NCI-H2171 treated with DMSO at 0.1 percent for 48 hours (cell line): ENCODE results near the gene KCNAB2.

Source experiments
- DNase-seq: peaks from one replicate; lab custom pipeline; 2025; lab: John Stamatoyannopoulos, UW

Gene KCNAB2

DNA sequence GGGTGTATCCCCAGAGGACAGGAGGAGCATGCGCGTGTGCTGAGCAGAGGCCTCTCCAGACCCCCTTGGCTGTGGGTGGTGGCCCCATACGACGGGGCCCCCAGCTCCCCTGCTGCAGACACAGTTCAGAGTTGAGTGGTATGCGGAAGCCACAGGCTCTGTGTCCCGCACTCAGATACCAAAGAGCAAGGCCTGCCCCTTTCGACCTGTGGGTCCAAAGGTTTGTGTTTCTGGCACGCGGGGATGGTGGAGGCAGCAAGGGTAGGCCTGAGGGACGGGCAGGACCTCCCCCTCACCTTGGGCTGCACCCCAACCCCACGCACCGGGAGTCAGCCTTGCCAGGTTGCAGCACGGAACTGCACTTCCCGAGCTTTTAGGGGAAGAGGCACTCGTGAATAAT lies at the start of gene KCNAB2:
Gene KCNAB2 (plus strand): TSS at position 328 of the 400 bp plus-strand sequence. CDS start 5,649 bp downstream, outside the sequence.
- DNase-seq = no peak

- no peak for DNase-seq
These were observed 48.9 kb upstream of the KCNAB2 start for GRCh38 chr1:5996641-5997270.

DNA sequence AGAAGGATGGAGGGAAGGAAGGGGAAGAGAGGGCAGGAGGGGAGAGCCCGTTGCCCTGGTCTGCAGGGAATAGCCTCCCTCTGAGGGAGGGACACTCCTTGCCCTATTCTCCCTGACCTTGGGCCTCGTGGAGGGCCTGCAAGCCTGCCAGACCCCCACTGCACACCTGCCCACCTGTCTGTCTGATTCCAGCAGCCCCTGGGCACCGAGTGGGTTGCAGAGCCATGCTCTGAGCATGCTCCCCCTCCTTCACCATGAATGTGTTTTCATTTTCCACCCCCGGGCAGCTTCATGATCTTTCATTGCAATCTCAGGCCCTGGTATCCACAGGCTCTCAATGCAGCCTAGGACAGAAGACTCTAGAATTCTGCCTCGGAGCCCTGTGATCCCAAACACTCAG lies 48.4 kb upstream of the KCNAB2 start:
- DNase-seq = no peak

- no peak for DNase-seq
These were observed 47.4 kb upstream of the KCNAB2 start for GRCh38 chr1:5998051-5998905.

- DNase-seq = no peak
These were observed 46.8 kb upstream of the KCNAB2 start for GRCh38 chr1:5998906-5999301.

- peak; percentile 31 for DNase-seq
These were observed 45.8 kb upstream of the KCNAB2 start for GRCh38 chr1:5999711-6000443.

DNA sequence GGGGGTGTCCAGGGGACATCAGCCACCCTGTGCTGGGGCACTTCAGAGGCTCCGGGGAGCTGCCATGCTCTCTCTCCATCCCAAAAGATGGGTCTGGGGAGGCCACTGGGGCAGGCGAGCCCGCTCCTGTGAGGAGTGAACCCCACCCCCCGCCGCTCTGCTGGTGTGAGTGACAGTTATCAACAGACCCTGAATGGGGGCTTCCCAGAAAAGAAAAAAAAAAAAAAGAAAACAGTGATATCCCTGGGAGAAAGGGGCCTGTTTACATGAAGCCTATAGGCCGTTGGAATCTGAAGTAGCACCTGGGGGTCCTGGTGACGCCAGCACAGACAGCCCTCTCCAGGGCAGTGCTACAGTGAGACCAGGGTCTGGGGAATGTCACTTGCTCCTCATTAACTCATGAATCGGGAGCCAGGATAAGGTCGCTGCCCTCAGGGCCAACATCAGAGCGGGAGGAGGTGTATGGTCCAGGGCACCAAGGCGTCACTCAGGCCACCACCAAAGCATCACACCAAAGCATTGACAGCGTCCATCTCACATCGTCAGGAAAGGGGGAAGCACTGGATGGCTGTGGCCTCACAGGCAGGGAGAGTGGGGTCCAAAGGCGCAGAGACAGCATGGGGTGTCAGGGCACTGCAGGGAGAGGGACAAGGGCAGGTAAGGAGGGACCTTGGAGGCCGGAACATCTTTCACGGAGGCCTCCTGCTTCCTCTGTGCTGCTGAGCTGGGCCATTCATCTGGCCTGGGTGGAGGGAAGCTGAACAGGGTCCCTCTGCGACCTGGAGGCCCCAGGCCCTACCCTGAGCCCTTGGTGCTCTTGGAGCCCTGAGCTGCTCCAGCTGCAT lies 45.0 kb upstream of the KCNAB2 start:
- no peak for DNase-seq

GRCh38 chr1:6001992-6002576 lies 43.6 kb upstream of the KCNAB2 start:
- peak; percentile 76 for DNase-seq

DNA sequence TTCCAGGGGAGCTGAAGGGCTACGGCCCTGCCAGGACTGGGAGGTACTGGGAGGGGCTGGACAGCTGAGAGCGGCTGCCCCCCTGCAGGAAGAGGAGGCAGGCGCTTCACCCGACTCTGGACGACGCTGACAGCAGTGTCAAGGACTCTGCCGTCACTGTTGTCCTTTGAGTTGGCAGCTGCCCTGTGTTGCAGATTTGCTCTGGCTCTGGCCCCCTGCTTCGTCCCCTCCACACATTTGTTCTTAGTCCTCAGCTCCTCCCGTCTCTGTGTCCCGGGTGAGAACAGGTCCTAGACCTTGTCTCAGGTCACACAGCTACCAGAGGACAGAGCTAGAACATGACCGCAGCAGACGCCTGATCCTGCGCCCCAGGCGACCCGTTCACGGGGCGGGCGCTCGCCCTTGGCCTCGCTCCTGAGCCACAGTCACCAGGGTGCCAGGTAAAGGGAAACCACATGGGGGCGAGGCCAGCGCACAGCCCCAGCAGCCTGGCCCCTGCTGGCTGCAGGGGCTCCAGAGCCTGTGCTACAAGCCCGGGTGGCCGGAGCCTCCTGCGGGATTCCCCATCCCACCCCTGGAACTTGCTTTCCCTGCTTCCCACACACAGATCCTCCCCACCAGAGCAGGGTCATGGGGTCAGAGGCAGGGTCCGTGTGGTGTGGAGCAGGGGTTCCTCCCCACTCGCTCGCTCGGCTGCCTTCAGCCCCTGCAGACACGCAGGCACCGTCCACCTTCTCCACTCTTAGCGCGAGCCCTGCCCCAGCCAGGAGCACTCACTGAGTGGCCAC lies 42.8 kb upstream of the KCNAB2 start:
- no peak for DNase-seq

- DNase-seq = peak; percentile 66
These were observed 41.9 kb upstream of the KCNAB2 start for GRCh38 chr1:6003568-6004411.

DNA sequence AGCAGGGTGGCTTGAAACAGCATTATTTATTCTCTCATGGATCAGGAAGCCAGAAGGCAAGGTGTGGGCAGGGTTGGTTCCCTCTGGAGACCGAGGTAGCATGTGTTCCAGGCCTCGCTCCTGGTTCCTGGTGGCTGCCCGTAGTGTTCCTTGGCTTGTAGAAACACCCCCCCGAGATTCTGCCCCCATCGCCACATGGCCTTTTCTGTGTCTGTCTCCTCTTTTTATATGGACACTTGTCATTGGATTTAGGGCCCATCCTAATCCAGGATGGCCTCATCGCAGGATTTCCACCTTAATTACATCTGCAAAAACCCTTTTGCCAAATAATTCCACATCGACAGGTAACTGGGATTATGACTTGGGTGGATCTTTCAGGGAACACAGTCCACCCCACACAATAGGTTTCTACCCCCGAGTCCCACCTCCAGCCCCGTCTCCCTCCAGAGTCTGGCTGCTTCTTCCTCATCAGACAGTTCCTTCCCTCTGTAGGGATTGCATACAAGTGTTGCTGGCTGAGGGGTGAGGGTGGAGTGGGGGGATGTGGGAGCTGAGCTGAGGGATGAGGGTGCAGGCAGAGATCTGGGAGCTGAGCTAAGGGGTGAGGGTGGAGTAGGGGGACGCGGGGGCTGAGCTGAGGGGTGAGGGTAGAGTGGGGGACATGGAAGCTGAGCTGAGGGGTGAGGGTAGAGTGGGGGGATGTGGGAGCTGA lies 41.1 kb upstream of the KCNAB2 start:
- DNase-seq = peak; percentile 26

- no peak for DNase-seq
These were observed 40.3 kb upstream of the KCNAB2 start for GRCh38 chr1:6005276-6005917.

DNA sequence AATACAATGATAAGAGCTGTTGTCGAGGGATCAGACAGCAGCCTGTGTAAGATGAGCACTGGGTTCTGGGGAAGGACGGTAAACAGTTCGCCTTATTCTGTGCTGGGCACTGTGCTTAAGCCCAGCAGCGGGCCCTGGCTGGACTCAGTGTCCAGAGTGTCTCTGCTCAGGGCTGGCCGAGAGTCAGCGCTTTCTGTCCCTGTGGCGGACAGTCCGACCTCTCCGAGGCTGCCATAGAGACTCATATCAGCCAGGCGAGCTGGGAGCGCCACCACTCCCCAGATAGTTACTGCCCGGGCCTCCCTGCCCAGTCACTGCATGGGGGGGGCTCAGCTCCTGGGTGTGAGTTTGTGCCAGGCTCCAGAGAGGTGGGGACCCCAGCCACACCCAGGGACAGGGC lies 38.8 kb upstream of the KCNAB2 start:
- no peak for DNase-seq

- DNase-seq = no peak
These were observed 38.2 kb upstream of the KCNAB2 start for GRCh38 chr1:6007318-6008083.

- peak; percentile 27 for DNase-seq
These were observed 37.6 kb upstream of the KCNAB2 start for GRCh38 chr1:6008084-6008415.

- no peak for DNase-seq
These were observed 37.0 kb upstream of the KCNAB2 start for GRCh38 chr1:6008696-6009095.

- DNase-seq = no peak
These were observed 36.3 kb upstream of the KCNAB2 start for GRCh38 chr1:6009120-6010040.
